ENCODE data around the gene CLGN.

GRCh38 chr4:140374130-140374477 lies 53.3 kb downstream of the CLGN start:
- TF ChIP-seq ZNF8 (CRISPR knock-in tag; IDR thresholded peaks at IDR 0.05): no peak
- no peak for TF ChIP-seq ESRRG (CRISPR knock-in tag; IDR thresholded peaks at IDR 0.05)
- TF ChIP-seq GLIS3 (CRISPR knock-in tag; IDR thresholded peaks at IDR 0.05): no peak
- no peak for TF ChIP-seq PATZ1 (CRISPR knock-in tag; IDR thresholded peaks at IDR 0.05; ENCODE audit: borderline replicate concordance)
- no peak for TF ChIP-seq ZFP30 (CRISPR knock-in tag; IDR thresholded peaks at IDR 0.05)
- TF ChIP-seq CREB5 (CRISPR knock-in tag; IDR thresholded peaks at IDR 0.05; ENCODE audit: low read depth): no peak
- TF ChIP-seq TSHZ2 (CRISPR knock-in tag; IDR thresholded peaks at IDR 0.05): no peak
- no peak for TF ChIP-seq ARNTL (CRISPR knock-in tag; IDR thresholded peaks at IDR 0.05; ENCODE audit: borderline replicate concordance, low read depth)
- TF ChIP-seq, protein P1, sequence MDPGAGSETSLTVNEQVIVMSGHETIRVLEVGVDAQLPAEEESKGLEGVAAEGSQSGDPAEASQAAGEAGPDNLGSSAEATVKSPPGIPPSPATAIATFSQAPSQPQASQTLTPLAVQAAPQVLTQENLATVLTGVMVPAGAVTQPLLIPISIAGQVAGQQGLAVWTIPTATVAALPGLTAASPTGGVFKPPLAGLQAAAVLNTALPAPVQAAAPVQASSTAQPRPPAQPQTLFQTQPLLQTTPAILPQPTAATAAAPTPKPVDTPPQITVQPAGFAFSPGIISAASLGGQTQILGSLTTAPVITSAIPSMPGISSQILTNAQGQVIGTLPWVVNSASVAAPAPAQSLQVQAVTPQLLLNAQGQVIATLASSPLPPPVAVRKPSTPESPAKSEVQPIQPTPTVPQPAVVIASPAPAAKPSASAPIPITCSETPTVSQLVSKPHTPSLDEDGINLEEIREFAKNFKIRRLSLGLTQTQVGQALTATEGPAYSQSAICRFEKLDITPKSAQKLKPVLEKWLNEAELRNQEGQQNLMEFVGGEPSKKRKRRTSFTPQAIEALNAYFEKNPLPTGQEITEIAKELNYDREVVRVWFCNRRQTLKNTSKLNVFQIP (CRISPR knock-in tag; IDR thresholded peaks at IDR 0.05; ENCODE audit: borderline replicate concordance, low read depth): no peak
- no peak for TF ChIP-seq ZNF70 (CRISPR knock-in tag; IDR thresholded peaks at IDR 0.05)
- no peak for TF ChIP-seq ISL1 (CRISPR knock-in tag; IDR thresholded peaks at IDR 0.05)
